Measurements from ENCODE around the gene SAC3D1. TPM values are rescaled to one million over a fixed set of nuclear protein-coding genes. Genes with fewer than 3 reads are reported as not detected.

Gene SAC3D1
- polyA plus RNA-seq, 2 of the 4 experiments (the other 2 are of a cell fraction), result 12.9 to 29.0 TPM

- TF ChIP-seq, protein P1, sequence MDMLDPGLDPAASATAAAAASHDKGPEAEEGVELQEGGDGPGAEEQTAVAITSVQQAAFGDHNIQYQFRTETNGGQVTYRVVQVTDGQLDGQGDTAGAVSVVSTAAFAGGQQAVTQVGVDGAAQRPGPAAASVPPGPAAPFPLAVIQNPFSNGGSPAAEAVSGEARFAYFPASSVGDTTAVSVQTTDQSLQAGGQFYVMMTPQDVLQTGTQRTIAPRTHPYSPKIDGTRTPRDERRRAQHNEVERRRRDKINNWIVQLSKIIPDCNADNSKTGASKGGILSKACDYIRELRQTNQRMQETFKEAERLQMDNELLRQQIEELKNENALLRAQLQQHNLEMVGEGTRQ (IDR thresholded peaks at IDR 0.05), result peak; percentile 66
- TF ChIP-seq, protein P2, sequence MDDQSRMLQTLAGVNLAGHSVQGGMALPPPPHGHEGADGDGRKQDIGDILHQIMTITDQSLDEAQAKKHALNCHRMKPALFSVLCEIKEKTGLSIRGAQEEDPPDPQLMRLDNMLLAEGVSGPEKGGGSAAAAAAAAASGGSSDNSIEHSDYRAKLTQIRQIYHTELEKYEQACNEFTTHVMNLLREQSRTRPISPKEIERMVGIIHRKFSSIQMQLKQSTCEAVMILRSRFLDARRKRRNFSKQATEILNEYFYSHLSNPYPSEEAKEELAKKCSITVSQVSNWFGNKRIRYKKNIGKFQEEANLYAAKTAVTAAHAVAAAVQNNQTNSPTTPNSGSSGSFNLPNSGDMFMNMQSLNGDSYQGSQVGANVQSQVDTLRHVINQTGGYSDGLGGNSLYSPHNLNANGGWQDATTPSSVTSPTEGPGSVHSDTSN (IDR thresholded peaks at IDR 0.05), result no peak
Measured at GRCh38 chr11:64996710-64997380, 44.2 kb upstream of the SAC3D1 start, which contains the start of gene BATF2 (continued).

- Histone ChIP-seq H3K4me3 (no peak overlapping the region), H3K9me3 (no peaks in the 10 kb centered on the region), H3K27ac (peak overlapping the region in 1 of 2 experiments; percentile 80; a peak in 4 of 6 replicates), H3K4me1 (peaks cover 29% of the 10 kb centered on the region), H3K4me2 (peak overlapping the region; percentile 63; the same call in 2 of the 3 replicates)
- FAIRE-seq (no peak), ATAC-seq (no peak), DNase-seq (ENCODE audit: low read depth in 1 of 2, low spot score in 1 of 2) (peak in 1 of 2 experiments; percentile 40)
- ChIA-PET CTCF (interaction anchor here (0.7 to 6.4 kb wide), 11 partner anchors 10 to 151 kb away, joined by 3 to 47 read pairs (median 9); partner anchors contain the start of gene ARL2), POLR2A (interaction anchor here (0.6 to 1.2 kb wide), 3 partner anchors 8 to 102 kb away, joined by 3 to 7 read pairs (median 4); no protein-coding TSS in a partner anchor)
- TF ChIP-seq EP300 (IDR thresholded peaks at IDR 0.05) (no peak), CBX8 (IDR thresholded peaks at IDR 0.05) (no peak)
- WGBS (ENCODE audit: missing lambda C conversion rate), result 25% methylated on average over 1 of the region's 1 CpG
Measured at GRCh38 chr11:64998141-64998540, 42.9 kb upstream of the SAC3D1 start.

DNA sequence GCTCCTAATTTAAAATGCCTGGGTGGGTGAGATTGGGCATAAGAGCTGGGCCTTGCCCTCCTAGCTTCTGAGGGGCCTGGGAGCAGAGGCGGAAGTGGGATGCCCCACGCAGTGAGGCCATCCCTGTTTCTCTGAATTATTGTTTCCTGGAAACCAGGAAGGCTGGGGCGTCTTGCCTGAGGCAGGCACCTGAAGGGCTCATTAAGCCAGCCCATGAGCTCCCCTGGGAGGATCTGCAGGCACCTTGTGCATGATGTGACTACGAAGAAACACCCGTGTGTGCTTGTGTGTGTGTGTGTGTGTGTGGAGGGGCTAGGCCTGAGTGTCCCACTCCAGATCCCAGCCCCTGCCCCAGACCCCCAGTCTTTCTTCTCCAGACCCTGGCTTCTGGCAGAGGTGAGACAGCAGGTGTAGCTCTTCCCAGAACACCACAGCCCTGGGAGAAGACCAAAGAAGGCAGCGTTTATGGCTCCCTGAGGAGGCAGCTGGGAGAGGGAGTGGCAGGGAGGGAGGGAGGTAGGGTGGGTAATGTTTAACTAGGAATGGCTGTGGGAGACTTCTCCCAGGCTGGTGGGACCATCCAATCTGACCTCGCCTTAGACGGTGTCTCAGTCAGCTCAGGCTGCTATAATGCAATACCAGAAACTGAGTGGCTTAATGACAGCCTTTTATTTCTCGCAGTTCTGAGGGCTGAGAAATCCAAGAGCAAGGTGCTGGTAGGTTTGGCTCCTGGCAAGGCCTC is 42.1 kb upstream of the SAC3D1 start:
- DNase-seq (ENCODE audit: low read depth in 1 of 2, low spot score in 1 of 2), result peak; percentile 65 to 68
- CTCF ChIA-PET, result interaction anchor here (0.8 to 6.4 kb wide), 10 partner anchors 9 to 151 kb away, joined by 3 to 47 read pairs (median 8); partner anchors contain the start of gene ARL2
- POLR2A ChIA-PET, result interaction anchor here (0.7 to 1.2 kb wide), 2 partner anchors 8 to 102 kb away, joined by 3 to 4 read pairs; no protein-coding TSS in a partner anchor
- peak overlapping the region; percentile 63 for H3K4me2 ChIP-seq
- no peaks in the 10 kb centered on the region for H3K9me3 ChIP-seq
- ATAC-seq, result peak; percentile 40 to 71
- 40% methylated on average over 8 of the region's 9 CpGs for WGBS (ENCODE audit: missing lambda C conversion rate)
- peaks cover 29% of the 10 kb centered on the region for H3K4me1 ChIP-seq
- TF ChIP-seq JUN (IDR thresholded peaks at IDR 0.05) (no peak), ESRRA (IDR thresholded peaks at IDR 0.05; ENCODE audit: borderline replicate concordance, low read length) (no peak), RFX5 (IDR thresholded peaks at IDR 0.05) (no peak), MAFK (IDR thresholded peaks at IDR 0.05; ENCODE audit: partially characterized antibody) (no peak), CBX8 (IDR thresholded peaks at IDR 0.05) (no peak), BHLHE40 (IDR thresholded peaks at IDR 0.05; ENCODE audit: low read depth, low read length) (no peak), TFCP2L1 (CRISPR knock-in tag; IDR thresholded peaks at IDR 0.05) (no peak), ZC3H11A (IDR thresholded peaks at IDR 0.05) (no peak), NFE2L2 (conservative IDR thresholded peaks at IDR 0.05; ENCODE audit: low read length) (no peak), MYC (IDR thresholded peaks at IDR 0.05; ENCODE audit: borderline replicate concordance, low read length) (no peak), EHMT2 (IDR thresholded peaks at IDR 0.05; ENCODE audit: low read depth) (no peak), JUNB (IDR thresholded peaks at IDR 0.05) (no peak), KDM5A (IDR thresholded peaks at IDR 0.05) (no peak)
- TF ChIP-seq, protein P3, sequence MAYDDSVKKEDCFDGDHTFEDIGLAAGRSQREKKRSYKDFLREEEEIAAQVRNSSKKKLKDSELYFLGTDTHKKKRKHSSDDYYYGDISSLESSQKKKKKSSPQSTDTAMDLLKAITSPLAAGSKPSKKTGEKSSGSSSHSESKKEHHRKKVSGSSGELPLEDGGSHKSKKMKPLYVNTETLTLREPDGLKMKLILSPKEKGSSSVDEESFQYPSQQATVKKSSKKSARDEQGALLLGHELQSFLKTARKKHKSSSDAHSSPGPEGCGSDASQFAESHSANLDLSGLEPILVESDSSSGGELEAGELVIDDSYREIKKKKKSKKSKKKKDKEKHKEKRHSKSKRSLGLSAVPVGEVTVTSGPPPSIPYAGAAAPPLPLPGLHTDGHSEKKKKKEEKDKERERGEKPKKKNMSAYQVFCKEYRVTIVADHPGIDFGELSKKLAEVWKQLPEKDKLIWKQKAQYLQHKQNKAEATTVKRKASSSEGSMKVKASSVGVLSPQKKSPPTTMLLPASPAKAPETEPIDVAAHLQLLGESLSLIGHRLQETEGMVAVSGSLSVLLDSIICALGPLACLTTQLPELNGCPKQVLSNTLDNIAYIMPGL (CRISPR knock-in tag; IDR thresholded peaks at IDR 0.05; ENCODE audit: borderline replicate concordance), result no peak
- FAIRE-seq, result no peak
- peak overlapping the region; percentile 61 to 80 for H3K27ac ChIP-seq
- no peak overlapping the region for H3K4me3 ChIP-seq
